DND-41 (cell line): ENCODE results near the gene OR5K3.
"Not testable (repeated sequence)": the region's sequence is repeated elsewhere in the genome, so short reads cannot be mapped to it uniquely, and the experiment has no call there.

Experiments used
- ATAC-seq: fragments of 200-7000 bp; cut with Tn5 transposase; 3 replicates; pipeline ENCODE4 v1.9.1; 2021; ENCODE audit warnings: low read depth; ENCODE audit not compliant: insufficient read depth
- DNase-seq: peaks from one replicate; pipeline ENCODE4 v3.0.0-alpha.2; 2020
- H2AFZ ChIP-seq: 2 replicates; pipeline ENCODE4 v1.6.0; 2012; ENCODE audit warnings: low read depth, low read length
- H3K27ac ChIP-seq: 2 replicates; pipeline ENCODE4 v1.5.1; 2012; ENCODE audit warnings: low read length, inconsistent platforms
- H3K27me3 ChIP-seq: fragments of 200-600 bp; sonication (generic); 2 replicates; pipeline ENCODE4 v1.6.0; 2012; ENCODE audit warnings: low read length, mild to moderate bottlenecking, inconsistent platforms; ENCODE audit not compliant: insufficient read depth, poor library complexity
- H3K36me3 ChIP-seq: 2 replicates; pipeline ENCODE4 v1.5.1; 2012; ENCODE audit warnings: low read length, inconsistent platforms; ENCODE audit not compliant: insufficient read depth
- H3K4me1 ChIP-seq: 2 replicates; pipeline ENCODE4 v1.5.1; 2012; ENCODE audit warnings: mild to moderate bottlenecking, low read length; ENCODE audit not compliant: insufficient read depth
- H3K4me2 ChIP-seq: 2 replicates; pipeline ENCODE4 v1.6.0; 2012; ENCODE audit warnings: mild to moderate bottlenecking, moderate library complexity, low read length, inconsistent platforms; ENCODE audit not compliant: insufficient read depth
- H3K4me3 ChIP-seq, 2 experiments: fragments of 200-600 bp in 1 of 2; shearing (Covaris generic) in 1 of 2; 2 replicates each; pipeline ENCODE4 v1.5.1; 2012 to 2016; ENCODE audit warnings: inconsistent platforms in 2 of 2, low read length in 2 of 2, mild to moderate bottlenecking in 2 of 2, low read depth in 1 of 2, moderate library complexity in 1 of 2
- H3K79me2 ChIP-seq: 2 replicates; pipeline ENCODE4 v1.6.0; 2012; ENCODE audit warnings: low read length, inconsistent platforms; ENCODE audit not compliant: insufficient read depth
- H3K9ac ChIP-seq: 2 replicates; pipeline ENCODE4 v1.6.0; 2012; ENCODE audit warnings: low read depth, mild to moderate bottlenecking, inconsistent platforms, low read length, moderate library complexity
- H3K9me3 ChIP-seq: 2 replicates; pipeline ENCODE4 v1.5.1; 2012; ENCODE audit warnings: low read length, moderate library complexity, mild to moderate bottlenecking, inconsistent platforms; ENCODE audit not compliant: insufficient read depth, severe bottlenecking
- H4K20me1 ChIP-seq: 2 replicates; pipeline ENCODE4 v1.6.0; 2012; ENCODE audit warnings: low read length; ENCODE audit not compliant: insufficient read depth
- EZH2 ChIP-seq: IDR thresholded peaks from 3 replicates; pipeline ENCODE4 v1.6.1; 2012; ENCODE audit warnings: borderline replicate concordance, low read depth, mild to moderate bottlenecking, moderate library complexity, low read length, inconsistent platforms; ENCODE audit not compliant: severe bottlenecking
- TF ChIP-seq, protein P1 (sequence below): IDR thresholded peaks from 2 replicates; pipeline ENCODE4 v1.5.1; 2012; ENCODE audit warnings: borderline replicate concordance, low read length, moderate library complexity, mild to moderate bottlenecking; ENCODE audit not compliant: poor library complexity, severe bottlenecking; ENCODE audit errors: extremely low read depth

OR5K3 gene

DNA sequence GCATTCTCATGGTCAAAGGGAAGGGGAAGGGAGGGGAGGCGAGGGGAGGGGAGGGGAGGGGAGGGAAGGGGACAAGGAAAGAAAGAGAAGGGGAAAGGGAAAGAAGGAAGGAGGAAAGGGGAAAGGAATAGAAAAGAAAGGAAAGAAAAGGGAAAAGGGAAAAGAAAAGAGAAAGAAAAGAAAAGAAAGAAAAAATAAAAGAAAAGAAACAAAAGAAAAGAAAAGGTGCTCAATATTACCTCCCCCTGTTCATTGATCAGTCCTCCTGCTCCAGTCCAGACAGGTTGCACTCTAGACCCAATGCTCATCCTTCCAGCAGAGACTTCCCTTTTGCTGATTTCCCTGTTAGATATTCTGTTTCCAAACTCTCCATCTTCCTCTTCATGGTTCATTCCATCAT is 18.0 kb upstream of the OR5K3 start:
- DNase-seq = no peak
- Histone ChIP-seq H3K27me3 (no peaks in the 10 kb centered on the region), H3K36me3 (no peaks in the 10 kb centered on the region)

DNA sequence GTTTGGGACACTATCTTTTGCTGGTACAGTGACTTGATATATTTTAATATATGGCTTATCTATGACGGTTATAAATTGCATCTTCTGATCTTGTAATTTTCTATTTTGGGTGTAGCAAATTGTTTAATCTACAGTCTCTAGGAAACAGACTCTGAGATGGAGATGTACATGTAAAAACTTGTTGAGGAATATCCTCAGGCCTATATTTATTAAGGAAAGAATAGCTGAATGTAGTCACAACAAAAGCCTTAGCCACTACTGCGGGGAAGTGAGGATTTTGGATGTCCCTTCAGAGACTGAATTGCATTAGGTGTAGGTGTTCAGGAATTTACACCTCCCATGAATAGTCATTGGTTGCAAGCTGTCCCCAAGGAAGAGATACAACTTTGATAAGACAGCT is 13.8 kb upstream of the OR5K3 start:
- H4K20me1 ChIP-seq = no peaks in the 10 kb centered on the region
- no peaks in the 10 kb centered on the region for H3K79me2 ChIP-seq
- no peak overlapping the region for H3K27ac ChIP-seq
- H3K4me1 ChIP-seq = no peaks in the 10 kb centered on the region
- H3K27me3 ChIP-seq = no peaks in the 10 kb centered on the region
- ATAC-seq = no peak
- no peak overlapping the region for H3K4me2 ChIP-seq
- H2AFZ ChIP-seq = no peak overlapping the region
- TF ChIP-seq, protein P1, sequence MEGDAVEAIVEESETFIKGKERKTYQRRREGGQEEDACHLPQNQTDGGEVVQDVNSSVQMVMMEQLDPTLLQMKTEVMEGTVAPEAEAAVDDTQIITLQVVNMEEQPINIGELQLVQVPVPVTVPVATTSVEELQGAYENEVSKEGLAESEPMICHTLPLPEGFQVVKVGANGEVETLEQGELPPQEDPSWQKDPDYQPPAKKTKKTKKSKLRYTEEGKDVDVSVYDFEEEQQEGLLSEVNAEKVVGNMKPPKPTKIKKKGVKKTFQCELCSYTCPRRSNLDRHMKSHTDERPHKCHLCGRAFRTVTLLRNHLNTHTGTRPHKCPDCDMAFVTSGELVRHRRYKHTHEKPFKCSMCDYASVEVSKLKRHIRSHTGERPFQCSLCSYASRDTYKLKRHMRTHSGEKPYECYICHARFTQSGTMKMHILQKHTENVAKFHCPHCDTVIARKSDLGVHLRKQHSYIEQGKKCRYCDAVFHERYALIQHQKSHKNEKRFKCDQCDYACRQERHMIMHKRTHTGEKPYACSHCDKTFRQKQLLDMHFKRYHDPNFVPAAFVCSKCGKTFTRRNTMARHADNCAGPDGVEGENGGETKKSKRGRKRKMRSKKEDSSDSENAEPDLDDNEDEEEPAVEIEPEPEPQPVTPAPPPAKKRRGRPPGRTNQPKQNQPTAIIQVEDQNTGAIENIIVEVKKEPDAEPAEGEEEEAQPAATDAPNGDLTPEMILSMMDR = no peak
- TF ChIP-seq EZH2 = no peak
- no peak for DNase-seq
- no peaks in the 10 kb centered on the region for H3K36me3 ChIP-seq
- no peaks in the 10 kb centered on the region for H3K9me3 ChIP-seq
- H3K4me3 ChIP-seq = no peak overlapping the region
- H3K9ac ChIP-seq = no peak overlapping the region

More for the DNA sequence above, 18.0 kb upstream of the OR5K3 start:
- Histone ChIP-seq H3K4me1 (no peaks in the 10 kb centered on the region), H2AFZ (no peak overlapping the region), H3K9ac (no peak overlapping the region), H3K4me3 (no peak overlapping the region), H3K9me3 (no peaks in the 10 kb centered on the region), H4K20me1 (no peaks in the 10 kb centered on the region), H3K79me2 (no peaks in the 10 kb centered on the region), H3K4me2 (no peak overlapping the region), H3K27ac (no peak overlapping the region)
- TF ChIP-seq EZH2 = no peak
- TF ChIP-seq, protein P1 = no peak
- no peak for ATAC-seq

DNA sequence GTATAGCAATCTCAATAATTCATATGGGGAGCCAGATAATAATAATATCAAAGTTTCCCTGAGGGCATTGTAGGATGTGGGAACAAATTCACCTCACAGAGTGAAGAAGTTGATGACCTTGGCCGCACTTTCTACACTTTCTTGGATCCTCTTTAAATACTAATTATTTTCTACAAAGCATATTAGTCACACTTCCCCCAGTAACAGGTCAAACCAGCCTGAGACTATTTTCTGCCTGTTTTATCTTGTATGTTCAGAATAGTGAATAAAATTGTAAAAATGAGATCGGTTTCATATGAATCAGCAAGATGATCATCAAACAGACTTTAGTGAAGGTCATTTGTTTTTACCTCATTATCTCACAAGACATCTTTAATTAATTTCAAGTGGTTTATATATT is 2.3 kb upstream of the OR5K3 start:
- no peak overlapping the region for H3K4me3 ChIP-seq

DNA sequence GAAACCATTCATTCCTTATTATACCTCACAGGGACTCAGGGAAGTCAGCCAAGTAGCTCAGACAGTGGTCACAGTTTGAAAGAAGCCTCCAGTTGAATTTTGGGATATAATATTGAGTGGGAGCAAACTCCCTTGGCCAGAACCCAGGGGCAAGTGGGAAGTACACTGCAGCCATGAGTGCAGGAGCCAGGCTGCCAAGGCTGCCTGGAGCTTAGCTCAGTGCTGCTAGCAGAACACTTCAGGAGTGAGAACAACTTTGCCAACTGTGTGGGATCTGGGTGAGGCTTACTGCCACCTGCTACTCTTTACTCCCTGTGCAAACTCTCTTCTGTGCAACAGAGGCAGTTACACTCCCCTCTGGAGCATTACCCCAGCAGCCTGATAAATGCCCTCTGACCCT is 4.6 kb downstream of the OR5K3 start:
- ATAC-seq (no peak), DNase-seq (no peak)
- H3K4me3 ChIP-seq = no peak overlapping the region
- H3K4me2 ChIP-seq = no peak overlapping the region
- H3K4me1 ChIP-seq = no peaks in the 10 kb centered on the region
- no peak overlapping the region for H3K9ac ChIP-seq
- H3K9me3 ChIP-seq = no peaks in the 10 kb centered on the region
- no peak overlapping the region for H2AFZ ChIP-seq
- no peaks in the 10 kb centered on the region for H3K27me3 ChIP-seq
- no peak overlapping the region for H3K27ac ChIP-seq
- H3K79me2 ChIP-seq = no peaks in the 10 kb centered on the region
- H4K20me1 ChIP-seq = no peaks in the 10 kb centered on the region
- TF ChIP-seq EZH2 = no peak
- TF ChIP-seq, protein P1 = no peak
- H3K36me3 ChIP-seq = no peaks in the 10 kb centered on the region

More for the DNA sequence above, 2.3 kb upstream of the OR5K3 start:
- no peak for DNase-seq
- H3K27me3 ChIP-seq = no peaks in the 10 kb centered on the region
- TF ChIP-seq, protein P1 = no peak
- no peak for TF ChIP-seq EZH2
- H3K27ac ChIP-seq = no peak overlapping the region
- no peak overlapping the region for H3K4me2 ChIP-seq
- H3K9ac ChIP-seq = no peak overlapping the region
- no peak overlapping the region for H2AFZ ChIP-seq
- H3K9me3 ChIP-seq = no peaks in the 10 kb centered on the region
- H3K4me1 ChIP-seq = no peaks in the 10 kb centered on the region
- ATAC-seq = no peak
- no peaks in the 10 kb centered on the region for H3K79me2 ChIP-seq
- H4K20me1 ChIP-seq = no peaks in the 10 kb centered on the region
- no peaks in the 10 kb centered on the region for H3K36me3 ChIP-seq

DNA sequence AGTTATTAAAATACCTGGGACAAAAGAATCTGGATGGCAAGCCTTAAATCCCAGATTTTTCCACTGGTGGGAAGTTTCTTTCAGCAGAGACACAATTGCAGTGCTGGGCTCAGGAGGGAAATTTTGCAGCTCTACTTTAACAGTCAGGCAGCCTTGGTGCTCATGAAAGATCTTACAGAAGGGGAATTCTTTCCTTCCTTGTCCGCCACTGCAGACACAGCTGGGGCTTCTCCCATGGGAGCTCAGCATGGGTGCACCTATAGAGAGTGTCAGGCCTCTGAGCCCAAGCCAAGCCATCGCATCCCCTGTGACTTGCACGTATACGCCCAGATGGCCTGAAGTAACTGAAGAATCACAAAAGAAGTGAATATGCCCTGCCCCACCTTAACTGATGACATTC is 6.0 kb downstream of the OR5K3 start:
- H3K4me1 ChIP-seq = not testable (repeated sequence)

More for the DNA sequence above, 6.0 kb downstream of the OR5K3 start:
- ATAC-seq, H3K79me2 ChIP-seq, H3K9me3 ChIP-seq, H3K36me3 ChIP-seq, H2AFZ ChIP-seq, H3K27me3 ChIP-seq, H3K4me3 ChIP-seq, H3K4me2 ChIP-seq, H4K20me1 ChIP-seq, H3K27ac ChIP-seq, H3K9ac ChIP-seq, DNase-seq: not testable (repeated sequence)
